ENCODE results near the gene E2F2.
A peak's percentile ranks its signal among the peaks of the same experiment; 100 is the strongest.

E2F2 gene

GRCh38 chr1:23562137-23562876 is 31.3 kb upstream of the E2F2 start:
- peak; percentile 95 for DNase-seq

GRCh38 chr1:23561813-23562100 is 30.7 kb upstream of the E2F2 start:
- no peak for DNase-seq

GRCh38 chr1:23561076-23561812 is 30.2 kb upstream of the E2F2 start:
- no peak for DNase-seq

- DNase-seq, result no peak
These were observed 29.1 kb upstream of the E2F2 start for GRCh38 chr1:23559985-23560741.

- DNase-seq, result peak; percentile 92
These were observed 28.3 kb upstream of the E2F2 start, which contains the start of gene ID3 for GRCh38 chr1:23559136-23559984. Gene ID3 (minus strand): TSS chr1:23559501. CDS start chr1:23559426, 75 bp downstream.

GRCh38 chr1:23558872-23559135 is 27.8 kb upstream of the E2F2 start:
- DNase-seq, result no peak

- no peak for DNase-seq
These were observed 27.3 kb upstream of the E2F2 start for GRCh38 chr1:23558140-23558871.

GRCh38 chr1:23557471-23558124 is 26.6 kb upstream of the E2F2 start:
- no peak for DNase-seq

- DNase-seq, result no peak
These were observed 25.8 kb upstream of the E2F2 start for GRCh38 chr1:23556635-23557470.

GRCh38 chr1:23555986-23556634 is 25.1 kb upstream of the E2F2 start:
- DNase-seq, result no peak

- no peak for DNase-seq
These were observed 24.4 kb upstream of the E2F2 start for GRCh38 chr1:23555270-23555985.

- DNase-seq, result peak; percentile 97
These were observed 23.6 kb upstream of the E2F2 start for GRCh38 chr1:23554481-23555269.

GRCh38 chr1:23554127-23554480 is 23.1 kb upstream of the E2F2 start:
- no peak for DNase-seq

- DNase-seq, result no peak
These were observed 22.4 kb upstream of the E2F2 start for GRCh38 chr1:23553231-23554126.

GRCh38 chr1:23551849-23552248 is 20.8 kb upstream of the E2F2 start:
- no peak for DNase-seq

GRCh38 chr1:23548704-23549143 is 17.7 kb upstream of the E2F2 start:
- DNase-seq, result no peak

- no peak for DNase-seq
These were observed 16.0 kb upstream of the E2F2 start for GRCh38 chr1:23546897-23547584.

Data from NCI-H1436 (cell line).